Measurements from ENCODE around the gene KRT72. TPM values are rescaled to one million over a fixed set of nuclear protein-coding genes. Genes with fewer than 3 reads are reported as not detected.

Gene KRT72
- total and polyA plus RNA-seq, 2 of the 13 experiments (the other 11 are each of a cell fraction or from before 2014, with no cell fraction given) = not detected

- Histone ChIP-seq H3K79me2 (ENCODE audit: insufficient read depth, low read length) (no peaks in the 10 kb centered on the region), H4K20me1 (ENCODE audit: insufficient read depth, low read length) (no peaks in the 10 kb centered on the region), H3K27ac (ENCODE audit: extremely low read length, insufficient read depth, low read length) (no peak overlapping the region), H3K9me3 (ENCODE audit: low read length) (no peaks in the 10 kb centered on the region), H3K4me2 (ENCODE audit: low read depth, low read length) (no peak overlapping the region), H3K4me3 (replicated peaks in 1 of 3; ENCODE audit: insufficient read depth in 1 of 3, low read depth in 2 of 3, low read length in 3 of 3) (no peak overlapping the region), H3K27me3 (ENCODE audit: control insufficient read depth in 1 of 2, insufficient read depth in 2 of 2, low read length in 2 of 2) (peaks cover 3 to 60% of the 10 kb centered on the region in 2 experiments; a peak in 3 of 5 replicates), H2AFZ (ENCODE audit: low read length) (no peak overlapping the region), H3K9ac (ENCODE audit: insufficient read depth, low read depth, low read length) (no peak overlapping the region), H3K4me1 (ENCODE audit: insufficient read depth, low read length) (no peaks in the 10 kb centered on the region), H3K36me3 (replicated peaks in 1 of 2; ENCODE audit: control insufficient read depth in 1 of 2, insufficient read depth in 2 of 2, low read length in 2 of 2) (no peaks in the 10 kb centered on the region)
- intact Hi-C loops (cut with micrococcal nuclease; ENCODE audit: unreplicated experiment) = no loop called here
- DNase-seq (ENCODE audit: low spot score) = no peak
- BruUV-seq (replicated peaks) = no TSS peak
- in situ Hi-C loops (cut with HindIII; ENCODE audit: extremely low pct_ligation_motif_present, low pct_unique_long_range_greater_than_20kb) = no loop called here
- no peak for TF ChIP-seq TCF12 (IDR thresholded peaks at IDR 0.05)
- TF ChIP-seq TCF12 (CRISPR knock-in tag; IDR thresholded peaks at IDR 0.05) = no peak
- TF ChIP-seq TGIF2 (CRISPR knock-in tag; IDR thresholded peaks at IDR 0.05) = no peak
- TF ChIP-seq ZNF703 (CRISPR knock-in tag; IDR thresholded peaks at IDR 0.05; ENCODE audit: borderline replicate concordance) = no peak
- ATAC-seq = no peak
- FAIRE-seq = no peak
- ChIA-PET POLR2A (no interaction called here), CTCF (ENCODE audit: low intra/inter-chr PET ratio, low total read pairs) (no interaction called here)
- WGBS (ENCODE audit: low lambda C conversion rate) = 0% methylated on average over 5 of the region's 6 CpGs
Measured at GRCh38 chr12:52644078-52644415, 42.8 kb upstream of the KRT72 start.

DNA sequence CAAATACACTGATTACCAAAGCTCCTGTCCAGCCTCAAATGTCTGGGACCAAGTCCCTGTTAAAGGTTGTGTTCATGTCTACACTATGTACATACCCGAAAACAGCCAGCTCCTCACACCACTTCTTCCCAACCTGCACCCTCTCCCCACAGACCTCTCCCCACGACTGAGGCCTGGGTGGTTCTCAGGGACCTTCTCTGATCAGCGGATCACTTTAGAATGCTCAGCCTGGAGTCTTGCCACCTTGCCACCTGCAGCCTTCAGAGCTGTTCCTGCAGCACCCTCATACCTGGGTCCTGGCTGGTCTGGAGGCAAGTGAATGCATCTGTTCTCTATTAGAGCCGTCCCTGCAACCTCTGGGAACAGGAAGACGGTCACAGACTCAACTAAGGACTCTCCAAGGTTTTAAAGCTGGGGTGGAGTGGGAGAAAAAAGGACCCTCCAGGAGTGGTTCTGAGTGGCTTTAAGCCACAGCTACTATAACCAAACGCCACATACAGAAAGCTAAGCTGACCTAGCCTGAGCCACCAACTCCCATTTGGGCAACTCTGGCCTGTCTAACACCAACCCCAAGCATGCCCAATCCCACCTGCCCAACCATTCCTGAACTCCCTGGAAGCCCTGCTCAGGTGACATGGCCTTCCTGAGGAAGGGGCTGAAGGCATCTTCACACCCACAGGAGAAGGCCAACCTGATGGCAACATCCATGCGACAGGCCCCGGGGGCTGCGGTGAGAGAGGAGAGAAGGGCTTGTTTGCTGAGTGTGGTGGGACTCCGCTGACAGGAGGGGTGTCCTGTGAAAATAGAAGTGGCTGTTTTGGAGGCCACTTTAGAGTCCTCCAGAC lies 42.2 kb upstream of the KRT72 start:
- 3% methylated on average over 6 of the region's 10 CpGs for WGBS (ENCODE audit: low lambda C conversion rate)
- intact Hi-C loops (cut with micrococcal nuclease; ENCODE audit: unreplicated experiment) (no loop called here), in situ Hi-C loops (cut with HindIII; ENCODE audit: extremely low pct_ligation_motif_present, low pct_unique_long_range_greater_than_20kb) (no loop called here)
- H2AFZ ChIP-seq (ENCODE audit: low read length) = no peak overlapping the region
- POLR2A ChIA-PET = no interaction called here
- peaks cover 3 to 56% of the 10 kb centered on the region in 2 experiments; a peak in 3 of 5 replicates for H3K27me3 ChIP-seq (ENCODE audit: control insufficient read depth in 1 of 2, insufficient read depth in 2 of 2, low read length in 2 of 2)
- CTCF ChIA-PET (ENCODE audit: low intra/inter-chr PET ratio, low total read pairs) = no interaction called here
- no peaks in the 10 kb centered on the region for H3K36me3 ChIP-seq (replicated peaks in 1 of 2; ENCODE audit: control insufficient read depth in 1 of 2, insufficient read depth in 2 of 2, low read length in 2 of 2)
- no peak overlapping the region for H3K4me3 ChIP-seq (replicated peaks in 1 of 3; ENCODE audit: insufficient read depth in 1 of 3, low read depth in 2 of 3, low read length in 3 of 3)
- H3K79me2 ChIP-seq (ENCODE audit: insufficient read depth, low read length) = no peaks in the 10 kb centered on the region
- no peaks in the 10 kb centered on the region for H3K9me3 ChIP-seq (ENCODE audit: low read length)
- DNase-seq (ENCODE audit: low spot score) = no peak
- no peak overlapping the region for H3K27ac ChIP-seq (ENCODE audit: extremely low read length, insufficient read depth, low read length)
- no peak for TF ChIP-seq GFI1 (CRISPR knock-in tag; IDR thresholded peaks at IDR 0.05; ENCODE audit: borderline replicate concordance)
- TF ChIP-seq BCL6 (CRISPR knock-in tag; IDR thresholded peaks at IDR 0.05) = no peak
- no peak for TF ChIP-seq HES4 (CRISPR knock-in tag; IDR thresholded peaks at IDR 0.05; ENCODE audit: borderline replicate concordance)
- no peak for TF ChIP-seq HNRNPK (IDR thresholded peaks at IDR 0.05; ENCODE audit: low read depth, low read length, poor library complexity, severe bottlenecking)
- TF ChIP-seq TGIF2 (CRISPR knock-in tag; IDR thresholded peaks at IDR 0.05) = no peak
- TF ChIP-seq HNRNPH1 (optimal IDR thresholded peaks at IDR 0.05; ENCODE audit: low read depth, low read length) = no peak
- TF ChIP-seq SOX5 (CRISPR knock-in tag; IDR thresholded peaks at IDR 0.05; ENCODE audit: borderline replicate concordance) = no peak
- no peak for TF ChIP-seq TAF1 (CRISPR knock-in tag; IDR thresholded peaks at IDR 0.05)
- TF ChIP-seq ZNF12 (CRISPR knock-in tag; IDR thresholded peaks at IDR 0.05) = no peak
- no peak for TF ChIP-seq RFX3 (CRISPR knock-in tag; IDR thresholded peaks at IDR 0.05)
- TF ChIP-seq, protein P1, sequence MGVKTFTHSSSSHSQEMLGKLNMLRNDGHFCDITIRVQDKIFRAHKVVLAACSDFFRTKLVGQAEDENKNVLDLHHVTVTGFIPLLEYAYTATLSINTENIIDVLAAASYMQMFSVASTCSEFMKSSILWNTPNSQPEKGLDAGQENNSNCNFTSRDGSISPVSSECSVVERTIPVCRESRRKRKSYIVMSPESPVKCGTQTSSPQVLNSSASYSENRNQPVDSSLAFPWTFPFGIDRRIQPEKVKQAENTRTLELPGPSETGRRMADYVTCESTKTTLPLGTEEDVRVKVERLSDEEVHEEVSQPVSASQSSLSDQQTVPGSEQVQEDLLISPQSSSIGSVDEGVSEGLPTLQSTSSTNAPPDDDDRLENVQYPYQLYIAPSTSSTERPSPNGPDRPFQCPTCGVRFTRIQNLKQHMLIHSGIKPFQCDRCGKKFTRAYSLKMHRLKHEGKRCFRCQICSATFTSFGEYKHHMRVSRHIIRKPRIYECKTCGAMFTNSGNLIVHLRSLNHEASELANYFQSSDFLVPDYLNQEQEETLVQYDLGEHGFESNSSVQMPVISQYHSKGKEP (CRISPR knock-in tag; IDR thresholded peaks at IDR 0.05) = no peak
- TF ChIP-seq ZNF616 (CRISPR knock-in tag; IDR thresholded peaks at IDR 0.05; ENCODE audit: low read depth) = no peak
- TF ChIP-seq JUNB (CRISPR knock-in tag; IDR thresholded peaks at IDR 0.05; ENCODE audit: borderline replicate concordance) = no peak
- TF ChIP-seq, protein P2, sequence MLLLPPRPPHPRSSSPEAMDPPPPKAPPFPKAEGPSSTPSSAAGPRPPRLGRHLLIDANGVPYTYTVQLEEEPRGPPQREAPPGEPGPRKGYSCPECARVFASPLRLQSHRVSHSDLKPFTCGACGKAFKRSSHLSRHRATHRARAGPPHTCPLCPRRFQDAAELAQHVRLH (CRISPR knock-in tag; IDR thresholded peaks at IDR 0.05; ENCODE audit: borderline replicate concordance, low read depth) = no peak
- no peak for TF ChIP-seq KLF12 (CRISPR knock-in tag; IDR thresholded peaks at IDR 0.05; ENCODE audit: borderline replicate concordance)
- no peaks in the 10 kb centered on the region for H3K4me1 ChIP-seq (ENCODE audit: insufficient read depth, low read length)
- no peak for ATAC-seq
- no peak overlapping the region for H3K9ac ChIP-seq (ENCODE audit: insufficient read depth, low read depth, low read length)
- H3K4me2 ChIP-seq (ENCODE audit: low read depth, low read length) = no peak overlapping the region
- H4K20me1 ChIP-seq (ENCODE audit: insufficient read depth, low read length) = no peaks in the 10 kb centered on the region
- BruUV-seq (replicated peaks) = no TSS peak
- FAIRE-seq = no peak
